Thoracic aorta (tissue), 2 donors: ENCODE data around the gene HSPB2. TPM values are rescaled to one million over a fixed set of nuclear protein-coding genes. Genes with fewer than 3 reads are reported as not detected.

Source experiments
- ATAC-seq: fragments of 150-250 bp; one replicate; pipeline ENCODE4 v1.8.0; 2017; ENCODE audit warnings: low read depth; ENCODE audit not compliant: insufficient number of reproducible peaks, low FRiP score
- DNase-seq: peaks from one replicate; pipeline ENCODE4 v3.0.0-alpha.2; 2020; ENCODE audit warnings: low spot score
- H3K27ac ChIP-seq, 2 donors: fragments of 200-600 bp; sonication (generic); 1 replicate in 1 of 2; 2 replicates in 1 of 2; pipeline ENCODE4 v1.5.1; 2016; ENCODE audit warnings: mild to moderate bottlenecking in 2 of 2, moderate library complexity in 2 of 2
- H3K27me3 ChIP-seq: fragments of 200-600 bp; sonication (generic); replicated peaks from 2 replicates; pipeline ENCODE4 v1.6.0; 2016; ENCODE audit warnings: mild to moderate bottlenecking; ENCODE audit not compliant: insufficient read depth
- H3K36me3 ChIP-seq: fragments of 200-600 bp; sonication (generic); one replicate; pipeline ENCODE4 v1.5.1; 2016
- H3K4me1 ChIP-seq, 2 donors: fragments of 200-600 bp; sonication (generic); 1 replicate in 1 of 2; 2 replicates in 1 of 2; pipeline versions ENCODE4 v1.5.1 to v1.6.0; 2016; ENCODE audit warnings: low read depth in 2 of 2, mild to moderate bottlenecking in 1 of 2; ENCODE audit not compliant: control insufficient read depth in 1 of 2
- H3K4me3 ChIP-seq: fragments of 200-600 bp; sonication (generic); 2 replicates; pipeline ENCODE4 v1.5.1; 2016; ENCODE audit warnings: mild to moderate bottlenecking
- H3K9me3 ChIP-seq: fragments of 200-600 bp; sonication (generic); 2 replicates; pipeline ENCODE4 v1.5.1; 2016
- CTCF ChIP-seq: fragments of 200-600 bp; sonication (generic); IDR thresholded peaks from one replicate; pipeline ENCODE4 v1.5.1; 2019; ENCODE audit warnings: antibody characterized with exemption
- total RNA-seq, 2 donors: library from RNA; depleted of rRNA; stranded (reverse); fragments of >200 nt; gene quantifications; one replicate each; pipeline versions ENCODE4 v1.1.0 to v1.2.3, GENCODE V29; 2016

Gene HSPB2
- total RNA-seq, 2 donors from 2014 or later = 2.2 to 3.1 TPM

GRCh38 chr11:111933872-111934271 is 21.3 kb downstream of the HSPB2 start:
- Histone ChIP-seq H3K36me3 (no peaks in the 10 kb centered on the region), H3K27ac (no peak overlapping the region), H3K9me3 (no peaks in the 10 kb centered on the region), H3K4me1 (peaks cover 18 to 45% of the 10 kb centered on the region in 2 donors), H3K4me3 (no peak overlapping the region), H3K27me3 (no peaks in the 10 kb centered on the region)
- TF ChIP-seq CTCF = no peak
- ATAC-seq (no peak), DNase-seq (no peak)

DNA sequence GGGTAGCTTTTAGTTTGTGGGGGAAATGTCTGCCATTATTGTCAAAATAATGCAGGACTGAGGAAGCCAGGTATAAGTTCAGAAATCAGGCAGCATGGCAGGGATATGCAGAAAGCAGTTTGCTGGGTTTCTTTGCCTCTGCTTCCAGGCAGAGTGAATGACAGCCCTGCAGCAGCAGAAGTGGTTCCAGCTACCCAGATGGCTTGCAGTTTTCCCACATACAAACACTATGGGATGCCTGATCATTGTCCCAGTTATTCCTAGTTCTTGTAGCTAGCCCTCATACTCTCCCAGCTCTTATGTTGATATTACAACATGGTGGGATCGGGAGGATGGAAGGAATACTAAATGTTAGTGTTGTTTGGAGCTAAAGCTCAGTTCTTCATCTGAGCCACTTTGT is 21.8 kb downstream of the HSPB2 start:
- H3K27me3 ChIP-seq = no peaks in the 10 kb centered on the region
- no peaks in the 10 kb centered on the region for H3K36me3 ChIP-seq
- H3K9me3 ChIP-seq = no peaks in the 10 kb centered on the region
- H3K27ac ChIP-seq = no peak overlapping the region
- H3K4me1 ChIP-seq = peaks cover 18 to 49% of the 10 kb centered on the region in 2 donors
- no peak for ATAC-seq
- no peak for TF ChIP-seq CTCF
- H3K4me3 ChIP-seq = no peak overlapping the region
- no peak for DNase-seq

- Histone ChIP-seq H3K4me1 (peaks cover 18 to 51% of the 10 kb centered on the region in 2 donors), H3K4me3 (peak overlapping the region; percentile 78), H3K36me3 (no peaks in the 10 kb centered on the region), H3K9me3 (no peaks in the 10 kb centered on the region), H3K27me3 (no peaks in the 10 kb centered on the region), H3K27ac (peak overlapping the region; percentile 67 to 72)
- no peak for DNase-seq
- no peak for ATAC-seq
- no peak for TF ChIP-seq CTCF
Measured at GRCh38 chr11:111935317-111936039, 22.9 kb downstream of the HSPB2 start.

DNA sequence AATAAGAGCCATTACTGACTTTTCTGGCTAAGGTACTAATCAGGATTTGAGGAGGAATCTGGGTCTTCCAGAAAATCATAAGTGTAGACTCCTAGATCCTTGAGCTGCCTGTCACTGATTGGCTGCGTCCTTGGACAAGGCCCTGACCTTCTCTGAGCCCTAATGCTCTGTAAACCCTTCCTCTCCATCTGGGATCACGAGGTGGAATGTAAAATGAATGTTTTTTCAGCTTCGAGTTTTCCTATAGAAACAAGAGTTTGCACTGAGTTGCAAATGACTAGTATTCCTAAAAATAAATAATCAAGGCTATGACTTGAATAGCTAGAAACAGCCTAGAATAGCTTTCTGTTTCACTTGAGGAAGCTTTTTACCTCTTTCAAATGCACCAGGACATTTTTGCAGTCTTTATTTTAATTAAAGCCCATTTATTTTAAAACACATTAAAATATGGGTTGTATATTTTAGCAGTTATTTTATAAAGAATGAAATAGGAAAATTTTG is 23.6 kb downstream of the HSPB2 start:
- Histone ChIP-seq H3K27ac (peak overlapping the region; percentile 67 to 72), H3K4me3 (peak overlapping the region; percentile 78), H3K36me3 (no peaks in the 10 kb centered on the region), H3K9me3 (no peaks in the 10 kb centered on the region), H3K27me3 (no peaks in the 10 kb centered on the region), H3K4me1 (peaks cover 18 to 51% of the 10 kb centered on the region in 2 donors)
- TF ChIP-seq CTCF = no peak
- no peak for DNase-seq
- no peak for ATAC-seq

DNA sequence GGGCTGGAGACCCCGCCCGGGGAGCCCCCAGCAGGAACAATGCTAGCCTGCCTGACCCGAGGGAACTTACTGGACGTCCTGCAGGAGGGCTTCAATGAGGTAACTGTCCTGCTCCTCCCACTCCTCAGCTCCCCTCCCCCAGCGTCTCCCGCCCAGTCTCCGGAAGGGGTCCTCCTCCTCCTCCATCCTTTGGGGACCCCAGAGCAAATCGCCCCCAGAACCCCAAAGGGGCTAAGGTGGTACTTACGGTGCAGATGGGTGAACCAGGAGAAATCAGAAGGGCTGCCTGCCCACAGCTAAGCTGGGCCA is 24.9 kb downstream of the HSPB2 start:
- Histone ChIP-seq H3K27me3 (no peaks in the 10 kb centered on the region), H3K36me3 (no peaks in the 10 kb centered on the region), H3K27ac (peak overlapping the region; percentile 67 to 72), H3K4me1 (peaks cover 18 to 47% of the 10 kb centered on the region in 2 donors), H3K4me3 (peak overlapping the region; percentile 78), H3K9me3 (no peaks in the 10 kb centered on the region)
- TF ChIP-seq CTCF = no peak
- DNase-seq = no peak
- ATAC-seq = peak; percentile 11
